ENCODE measurements around the gene FAM13A.

Gene FAM13A

DNA sequence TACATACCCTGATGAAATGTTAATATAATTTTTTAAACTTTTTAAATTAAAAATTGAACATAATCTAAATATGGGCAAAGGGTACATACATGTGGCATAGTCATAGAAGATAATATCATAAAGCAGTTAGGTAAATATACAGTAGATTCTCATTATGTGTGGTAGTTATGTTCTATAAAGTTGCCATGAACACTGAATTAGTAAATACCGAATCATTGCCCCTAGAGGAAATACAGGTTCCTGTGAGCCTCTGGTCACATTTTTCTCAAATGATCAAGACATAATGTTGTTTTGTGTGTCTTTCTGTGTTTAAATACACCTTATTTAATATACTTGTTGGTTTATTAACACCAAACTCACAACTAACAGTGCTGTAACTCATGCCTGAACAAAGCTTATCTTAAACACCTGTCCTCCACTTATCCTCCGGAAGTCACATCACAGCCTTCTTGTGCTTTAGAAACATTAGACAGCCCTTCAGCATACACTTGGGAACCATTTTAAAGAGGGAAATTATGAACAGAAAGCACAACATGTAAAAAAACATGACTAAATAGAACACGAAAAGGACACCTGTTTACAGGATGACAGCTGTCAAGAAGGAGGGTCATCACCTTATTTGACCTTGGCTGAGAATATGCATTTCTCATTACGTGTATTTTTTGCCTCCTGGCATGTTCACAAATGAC lies 190.0 kb downstream of the FAM13A start:
- Histone ChIP-seq H3K36me3 (replicated peaks in 1 of 2; ENCODE audit: control insufficient read depth in 2 of 2, insufficient read depth in 2 of 2, low read length in 2 of 2) (no peaks in the 10 kb centered on the region), H3K9me3 (replicated peaks in 1 of 2; ENCODE audit: control insufficient read depth in 2 of 2, insufficient read depth in 1 of 2, low read depth in 1 of 2, low read length in 2 of 2) (peaks cover 0 to 4% of the 10 kb centered on the region in 2 donors), H2AFZ (ENCODE audit: low read length) (no peak overlapping the region), H3K4ac (ENCODE audit: low read length) (no peak overlapping the region), H4K8ac (ENCODE audit: low read depth, low read length) (no peak overlapping the region), H3K4me2 (ENCODE audit: insufficient read depth, low read length, poor library complexity, severe bottlenecking) (no peak overlapping the region), H3K9ac (ENCODE audit: low read depth, low read length, poor library complexity) (no peak overlapping the region), H2AK5ac (ENCODE audit: low read depth, low read length) (no peak overlapping the region), H3K18ac (ENCODE audit: low read length) (no peak overlapping the region), H3K4me3 (ENCODE audit: low read length in 2 of 2) (no peak overlapping the region), H4K91ac (ENCODE audit: low read depth, low read length, poor library complexity) (no peak overlapping the region), H3K14ac (ENCODE audit: low read length) (no peak overlapping the region), H3K27me3 (ENCODE audit: control insufficient read depth in 3 of 3, insufficient read depth in 3 of 3, low read depth in 1 of 3, low read length in 3 of 3) (no peaks in the 10 kb centered on the region), H2BK5ac (ENCODE audit: low read length) (no peak overlapping the region), H2BK120ac (ENCODE audit: low read depth, low read length) (no peak overlapping the region), H3K79me1 (ENCODE audit: low read depth, low read length) (no peaks in the 10 kb centered on the region), H2BK15ac (ENCODE audit: low read length) (no peak overlapping the region), H3K4me1 (ENCODE audit: control insufficient read depth in 2 of 2, insufficient read depth in 1 of 2, low read depth in 1 of 2, low read length in 2 of 2) (no peaks in the 10 kb centered on the region), H3K23ac (ENCODE audit: low read depth, low read length, poor library complexity) (no peak overlapping the region), H3K27ac (replicated peaks; ENCODE audit: low read length) (no peak overlapping the region), H2BK12ac (ENCODE audit: low read length) (no peak overlapping the region)
- DNase-seq (ENCODE audit: low spot score), result no peak
- no CpG with 5 or more reads among the region's 4 CpGs for WGBS, 2 donors (ENCODE audit: extremely low coverage in 2 of 2, insufficient read length in 2 of 2, insufficient replicate concordance in 1 of 2)

DNA sequence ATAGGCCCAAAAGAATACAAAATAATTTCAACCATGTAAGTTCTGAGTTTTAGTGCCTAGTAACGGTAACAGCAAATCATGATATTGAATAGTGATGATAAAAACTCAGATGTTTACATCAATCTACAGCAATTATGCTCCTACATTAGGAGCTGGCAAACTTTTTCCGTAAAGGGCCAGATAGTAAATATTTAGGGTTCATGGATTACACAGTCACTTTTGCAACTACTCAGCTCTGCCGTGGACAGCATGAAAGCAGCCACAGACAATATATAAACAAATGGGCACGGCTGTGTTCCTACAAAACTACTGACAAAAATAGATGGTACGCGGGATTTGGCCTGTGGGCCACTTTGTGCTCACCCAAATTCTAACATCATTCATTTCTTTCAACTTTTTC lies 191.5 kb downstream of the FAM13A start:
- no peak overlapping the region for H2BK120ac ChIP-seq (ENCODE audit: low read depth, low read length)
- no peaks in the 10 kb centered on the region for H3K79me1 ChIP-seq (ENCODE audit: low read depth, low read length)
- no peak overlapping the region for H4K91ac ChIP-seq (ENCODE audit: low read depth, low read length, poor library complexity)
- H3K27ac ChIP-seq (replicated peaks; ENCODE audit: low read length), result no peak overlapping the region
- no peaks in the 10 kb centered on the region for H3K4me1 ChIP-seq (ENCODE audit: control insufficient read depth in 2 of 2, insufficient read depth in 1 of 2, low read depth in 1 of 2, low read length in 2 of 2)
- no peak overlapping the region for H3K4me2 ChIP-seq (ENCODE audit: insufficient read depth, low read length, poor library complexity, severe bottlenecking)
- no peaks in the 10 kb centered on the region for H3K36me3 ChIP-seq (replicated peaks in 1 of 2; ENCODE audit: control insufficient read depth in 2 of 2, insufficient read depth in 2 of 2, low read length in 2 of 2)
- no peak overlapping the region for H3K14ac ChIP-seq (ENCODE audit: low read length)
- no peak overlapping the region for H2AK5ac ChIP-seq (ENCODE audit: low read depth, low read length)
- no CpG with 5 or more reads among the region's 6 CpGs for WGBS, 2 donors (ENCODE audit: extremely low coverage in 2 of 2, insufficient read length in 2 of 2, insufficient replicate concordance in 1 of 2)
- H4K8ac ChIP-seq (ENCODE audit: low read depth, low read length), result no peak overlapping the region
- H3K18ac ChIP-seq (ENCODE audit: low read length), result no peak overlapping the region
- DNase-seq (ENCODE audit: low spot score), result no peak
- H3K27me3 ChIP-seq (ENCODE audit: control insufficient read depth in 3 of 3, insufficient read depth in 3 of 3, low read depth in 1 of 3, low read length in 3 of 3), result no peaks in the 10 kb centered on the region
- H3K23ac ChIP-seq (ENCODE audit: low read depth, low read length, poor library complexity), result no peak overlapping the region
- peaks cover 0 to 3% of the 10 kb centered on the region in 2 donors for H3K9me3 ChIP-seq (replicated peaks in 1 of 2; ENCODE audit: control insufficient read depth in 2 of 2, insufficient read depth in 1 of 2, low read depth in 1 of 2, low read length in 2 of 2)
- H2BK15ac ChIP-seq (ENCODE audit: low read length), result no peak overlapping the region
- no peak overlapping the region for H2AFZ ChIP-seq (ENCODE audit: low read length)
- H3K4ac ChIP-seq (ENCODE audit: low read length), result no peak overlapping the region
- no peak overlapping the region for H2BK5ac ChIP-seq (ENCODE audit: low read length)
- no peak overlapping the region for H3K9ac ChIP-seq (ENCODE audit: low read depth, low read length, poor library complexity)
- H3K4me3 ChIP-seq (ENCODE audit: low read length in 2 of 2), result no peak overlapping the region
- no peak overlapping the region for H2BK12ac ChIP-seq (ENCODE audit: low read length)

DNA sequence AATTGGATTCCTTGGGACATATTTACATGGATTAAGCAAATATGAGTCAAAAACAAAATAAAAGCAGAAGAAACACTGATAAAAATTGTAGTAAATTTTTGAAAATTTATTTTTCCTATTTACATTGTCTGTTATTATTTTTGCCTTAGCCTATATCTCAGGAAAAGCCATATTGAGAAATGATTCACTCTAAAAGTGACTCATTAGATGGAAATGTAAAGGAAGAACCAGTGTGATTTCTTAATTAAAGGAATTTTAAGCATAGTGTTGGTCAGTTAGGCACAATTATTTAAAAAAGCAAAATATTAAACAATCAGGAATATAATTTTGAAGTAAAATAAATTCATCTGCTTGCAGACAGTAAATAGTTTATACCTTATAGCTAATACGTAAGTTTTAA lies 191.9 kb downstream of the FAM13A start:
- H2BK12ac ChIP-seq (ENCODE audit: low read length), result no peak overlapping the region
- no peak for DNase-seq (ENCODE audit: low spot score)
- H3K4ac ChIP-seq (ENCODE audit: low read length), result no peak overlapping the region
- H2AFZ ChIP-seq (ENCODE audit: low read length), result no peak overlapping the region
- H4K8ac ChIP-seq (ENCODE audit: low read depth, low read length), result no peak overlapping the region
- no peaks in the 10 kb centered on the region for H3K4me1 ChIP-seq (ENCODE audit: control insufficient read depth in 2 of 2, insufficient read depth in 1 of 2, low read depth in 1 of 2, low read length in 2 of 2)
- no CpG with 5 or more reads among the region's 1 CpG for WGBS, 2 donors (ENCODE audit: extremely low coverage in 2 of 2, insufficient read length in 2 of 2, insufficient replicate concordance in 1 of 2)
- H3K27me3 ChIP-seq (ENCODE audit: control insufficient read depth in 3 of 3, insufficient read depth in 3 of 3, low read depth in 1 of 3, low read length in 3 of 3), result no peaks in the 10 kb centered on the region
- no peak overlapping the region for H4K91ac ChIP-seq (ENCODE audit: low read depth, low read length, poor library complexity)
- no peak overlapping the region for H2BK120ac ChIP-seq (ENCODE audit: low read depth, low read length)
- no peak overlapping the region for H3K18ac ChIP-seq (ENCODE audit: low read length)
- H3K27ac ChIP-seq (replicated peaks; ENCODE audit: low read length), result no peak overlapping the region
- H3K9me3 ChIP-seq (replicated peaks in 1 of 2; ENCODE audit: control insufficient read depth in 2 of 2, insufficient read depth in 1 of 2, low read depth in 1 of 2, low read length in 2 of 2), result no peaks in the 10 kb centered on the region
- H3K4me3 ChIP-seq (ENCODE audit: low read length in 2 of 2), result no peak overlapping the region
- no peak overlapping the region for H2BK15ac ChIP-seq (ENCODE audit: low read length)
- no peak overlapping the region for H3K4me2 ChIP-seq (ENCODE audit: insufficient read depth, low read length, poor library complexity, severe bottlenecking)
- H3K23ac ChIP-seq (ENCODE audit: low read depth, low read length, poor library complexity), result no peak overlapping the region
- no peak overlapping the region for H2BK5ac ChIP-seq (ENCODE audit: low read length)
- no peak overlapping the region for H3K14ac ChIP-seq (ENCODE audit: low read length)
- no peak overlapping the region for H3K9ac ChIP-seq (ENCODE audit: low read depth, low read length, poor library complexity)
- H3K36me3 ChIP-seq (replicated peaks in 1 of 2; ENCODE audit: control insufficient read depth in 2 of 2, insufficient read depth in 2 of 2, low read length in 2 of 2), result no peaks in the 10 kb centered on the region
- no peak overlapping the region for H2AK5ac ChIP-seq (ENCODE audit: low read depth, low read length)
- no peaks in the 10 kb centered on the region for H3K79me1 ChIP-seq (ENCODE audit: low read depth, low read length)

DNA sequence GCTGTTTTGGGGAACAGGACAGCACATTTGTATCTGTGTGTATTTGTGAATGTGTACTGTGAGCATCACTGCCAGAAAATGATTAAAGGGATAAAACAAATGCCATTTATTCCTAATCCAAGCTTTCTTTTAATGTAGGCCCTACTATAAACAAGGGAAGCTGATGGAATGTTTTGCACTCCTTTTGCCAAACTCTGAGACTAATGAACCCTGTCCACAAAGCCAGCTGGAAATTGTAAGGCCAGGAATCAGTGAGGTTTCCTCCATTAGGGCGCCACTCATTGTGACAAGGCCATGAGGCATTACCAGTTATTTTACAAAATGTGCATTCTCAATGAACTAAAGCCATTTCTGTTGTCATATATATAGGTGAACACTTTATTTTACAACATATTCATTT lies 196.4 kb downstream of the FAM13A start:
- Histone ChIP-seq H2BK12ac (ENCODE audit: low read length) (no peak overlapping the region), H3K4me3 (ENCODE audit: low read length in 2 of 2) (no peak overlapping the region), H2BK5ac (ENCODE audit: low read length) (no peak overlapping the region), H3K27ac (replicated peaks; ENCODE audit: low read length) (no peak overlapping the region), H4K8ac (ENCODE audit: low read depth, low read length) (no peak overlapping the region), H3K27me3 (ENCODE audit: control insufficient read depth in 3 of 3, insufficient read depth in 3 of 3, low read depth in 1 of 3, low read length in 3 of 3) (no peaks in the 10 kb centered on the region), H2AK5ac (ENCODE audit: low read depth, low read length) (no peak overlapping the region), H3K9ac (ENCODE audit: low read depth, low read length, poor library complexity) (no peak overlapping the region), H2AFZ (ENCODE audit: low read length) (no peak overlapping the region), H3K36me3 (replicated peaks in 1 of 2; ENCODE audit: control insufficient read depth in 2 of 2, insufficient read depth in 2 of 2, low read length in 2 of 2) (no peaks in the 10 kb centered on the region), H3K4ac (ENCODE audit: low read length) (no peak overlapping the region), H3K14ac (ENCODE audit: low read length) (no peak overlapping the region), H2BK120ac (ENCODE audit: low read depth, low read length) (no peak overlapping the region), H3K18ac (ENCODE audit: low read length) (no peak overlapping the region), H3K4me1 (ENCODE audit: control insufficient read depth in 2 of 2, insufficient read depth in 1 of 2, low read depth in 1 of 2, low read length in 2 of 2) (peaks cover 0 to 2% of the 10 kb centered on the region in 2 donors), H3K9me3 (replicated peaks in 1 of 2; ENCODE audit: control insufficient read depth in 2 of 2, insufficient read depth in 1 of 2, low read depth in 1 of 2, low read length in 2 of 2) (no peaks in the 10 kb centered on the region), H3K4me2 (ENCODE audit: insufficient read depth, low read length, poor library complexity, severe bottlenecking) (no peak overlapping the region), H4K91ac (ENCODE audit: low read depth, low read length, poor library complexity) (no peak overlapping the region), H2BK15ac (ENCODE audit: low read length) (no peak overlapping the region), H3K79me1 (ENCODE audit: low read depth, low read length) (no peaks in the 10 kb centered on the region), H3K23ac (ENCODE audit: low read depth, low read length, poor library complexity) (no peak overlapping the region)
- no CpG with 5 or more reads among the region's 1 CpG for WGBS, 2 donors (ENCODE audit: extremely low coverage in 2 of 2, insufficient read length in 2 of 2, insufficient replicate concordance in 1 of 2)
- no peak for DNase-seq (ENCODE audit: low spot score)
